ENCODE data around the gene NRXN3. TPM values are rescaled to one million over a fixed set of nuclear protein-coding genes. Genes with fewer than 3 reads are reported as not detected.

The NRXN3 gene
- total and polyA plus RNA-seq, 2 of the 4 experiments (the other 2 are of a cell fraction) = 4.8 to 25.1 TPM

- Histone ChIP-seq H2BK5ac (ENCODE audit: low read depth, low read length, poor library complexity, severe bottlenecking) (no peak overlapping the region), H3K36me3 (ENCODE audit: control insufficient read depth, insufficient read depth, low read length) (no peaks in the 10 kb centered on the region), H2BK120ac (ENCODE audit: low read depth, low read length) (0 out of 2 replicates have a peak overlapping the region, but pooled peaks have one; percentile 26), H4K8ac (ENCODE audit: low read depth in 2 of 2, low read length in 2 of 2) (no peak overlapping the region), H3K27me3 (ENCODE audit: control insufficient read depth, insufficient read depth, low read length) (no peaks in the 10 kb centered on the region), H2BK20ac (ENCODE audit: low read depth, low read length) (no peak overlapping the region), H2AK5ac (ENCODE audit: low read depth, low read length) (no peak overlapping the region), H3K9ac (ENCODE audit: low read depth, low read length) (no peak overlapping the region), H3K4me2 (ENCODE audit: low read depth, low read length) (no peak overlapping the region), H3K4ac (ENCODE audit: low read depth, low read length) (no peak overlapping the region), H2AFZ (replicated peaks; ENCODE audit: low read length, poor library complexity) (no peak overlapping the region), H2BK15ac (ENCODE audit: low read depth, low read length) (no peak overlapping the region), H3K79me1 (ENCODE audit: low read depth in 1 of 2, low read length in 2 of 2) (no peaks in the 10 kb centered on the region), H3K14ac (replicated peaks; ENCODE audit: low read depth, low read length) (no peak overlapping the region), H3K4me3 (ENCODE audit: insufficient read depth, low read depth, low read length) (no peak overlapping the region), H3K18ac (ENCODE audit: low read depth, low read length) (no peak overlapping the region), H2AK9ac (replicated peaks; ENCODE audit: low read depth, low read length, poor library complexity) (no peak overlapping the region), H4K5ac (ENCODE audit: low read depth, low read length) (peak overlapping the region; percentile 45; the same call in 1 of the 2 replicates), H3K56ac (ENCODE audit: extremely low read depth, insufficient read depth, low read length) (no peak overlapping the region), H3K9me1 (ENCODE audit: insufficient read depth, low read length) (no peaks in the 10 kb centered on the region), H3K9me3 (ENCODE audit: control insufficient read depth, insufficient read depth, low read length) (no peaks in the 10 kb centered on the region), H4K91ac (ENCODE audit: insufficient read depth, low read depth, low read length) (no peak overlapping the region), H3K27ac (ENCODE audit: insufficient read depth, low read length) (no peak overlapping the region), H3K23ac (ENCODE audit: low read depth, low read length) (no peak overlapping the region), H3K4me1 (ENCODE audit: control insufficient read depth, insufficient read depth, low read length) (no peaks in the 10 kb centered on the region), H4K20me1 (ENCODE audit: insufficient read depth, low read length) (no peaks in the 10 kb centered on the region)
- ATAC-seq (ENCODE audit: low read depth) = peak; percentile 71
- in situ Hi-C loops (cut with MboI; ENCODE audit: low sequenced_read_pairs) (no loop called here), dilution Hi-C loops (cut with HindIII; ENCODE audit: low sequenced_read_pairs, unreplicated experiment) (no loop called here), intact Hi-C loops (cut with micrococcal nuclease) (no loop called here)
- WGBS, 2 experiments (ENCODE audit: extremely low coverage in 2 of 2, insufficient read length in 1 of 2) = no CpG with 5 or more reads among the region's 2 CpGs
- BruUV-seq (replicated peaks) = no TSS peak
- CTCF ChIA-PET = interaction anchor here (1.1 kb wide), 1 partner anchor 12 kb away, joined by 3 read pairs; no protein-coding TSS in a partner anchor
- TF ChIP-seq MAFK (IDR thresholded peaks at IDR 0.05; ENCODE audit: low read depth, low read length) (peak; percentile 72), CEBPB (IDR thresholded peaks at IDR 0.05; ENCODE audit: low read depth, low read length) (no peak)
- DNase-seq = peak; percentile 88
- POLR2A ChIA-PET (ENCODE audit: unreplicated experiment) = no interaction called here
Measured at GRCh38 chr14:78921856-78922255, 751.7 kb downstream of the NRXN3 start.

Data from IMR-90 (cell line).